Adrenal gland (tissue), 12 donors: ENCODE data around the gene IGF2R. TPM values are rescaled to one million over a fixed set of nuclear protein-coding genes. Genes with fewer than 3 reads are reported as not detected.

Experiments used
- DNase-seq, 7 donors: peaks; one replicate each; pipeline ENCODE4 v3.0.0-alpha.2; 2019 to 2020
- H3K27ac ChIP-seq, 5 donors: fragments of 200-600 bp; sonication (generic) in 4 of 5; 1 replicate in 3 of 5; 2 replicates in 2 of 5; pipeline versions ENCODE4 v1.5.1 to v1.8.0; 2016 to 2020; ENCODE audit warnings: mild to moderate bottlenecking in 1 of 5
- H3K27me3 ChIP-seq: fragments of 200-600 bp; 2 replicates; pipeline ENCODE4 v1.8.0; 2021
- H3K36me3 ChIP-seq, 2 donors: fragments of 200-600 bp; replicated peaks in 1 of 2; 1 replicate in 1 of 2; 2 replicates in 1 of 2; pipeline versions ENCODE4 v1.5.1 to v1.8.0; 2018 to 2022
- H3K4me1 ChIP-seq, 2 donors: fragments of 200-600 bp; replicated peaks in 1 of 2; 1 replicate in 1 of 2; 2 replicates in 1 of 2; pipeline versions ENCODE4 v1.5.1 to v1.8.0; 2018 to 2021
- H3K4me3 ChIP-seq, 4 donors: fragments of 200-600 bp; sonication (generic) in 3 of 4; one replicate each; pipeline ENCODE4 v1.5.1; 2016 to 2018
- H3K9me3 ChIP-seq, 3 donors: fragments of 200-600 bp; sonication (generic) in 1 of 3; replicated peaks in 1 of 3; 1 replicate in 2 of 3; 2 replicates in 1 of 3; pipeline versions ENCODE4 v1.5.1 to v1.8.0; 2016 to 2021
- CTCF ChIP-seq, 6 experiments: fragments of 450-650 bp in 4 of 6; fragments of 200-600 bp in 2 of 6; sonication (generic) in 1 of 6; IDR thresholded peaks; 1 replicate in 5 of 6; 2 replicates in 1 of 6; pipeline versions ENCODE4 v1.5.1 to v1.8.0; 2016 to 2021; ENCODE audit warnings: antibody characterized with exemption in 6 of 6, mild to moderate bottlenecking in 2 of 6, moderate library complexity in 1 of 6
- POLR2A ChIP-seq, 2 donors: fragments of 450-650 bp; IDR thresholded peaks; one replicate each; pipeline ENCODE4 v1.6.1; 2017; ENCODE audit warnings: antibody characterized with exemption in 2 of 2, mild to moderate bottlenecking in 2 of 2, moderate library complexity in 1 of 2
- WGBS, 4 donors: extraction: QIAGEN DNeasy Blood & Tissue Kit in 2 of 4; methylation state at CpG; one replicate each; pipeline versions ENCODE4 v1.1.5 to v1.1.7; 2013 to 2017; 5-methylcytosine and 5-hydroxymethylcytosine counted together
- intact Hi-C, 2 donors: fragments of 100-400 bp; cut with DNase I; formaldehyde crosslinking; loops; one replicate each; pipeline versions ENCODE4 v1.14.1 to v1.15.0; 2022 to 2023
- polyA plus RNA-seq, 3 donors: library from polyadenylated mRNA; stranded (reverse); fragments of 200-250 nt in 2 of 3; fragments of 350-450 nt in 1 of 3; fragmentation: Illumina TruSeq in 1 of 3; extraction: RNeasy Lipid Tissue Mini Kit (QIAGEN cat#74804) in 1 of 3; gene quantifications; one replicate each; pipeline ENCODE4 v1.2.3, GENCODE V29; 2013 to 2014
- total RNA-seq, 9 donors: library from RNA; depleted of rRNA in 4 of 9; stranded (reverse); fragments of >200 nt in 4 of 9; fragments of 120-200 nt in 1 of 9; fragmentation: NEBNext Ultra II Directional in 1 of 9; extraction: Animal tissue kit (Norgen Biotek cat#: 25700) in 1 of 9; gene quantifications; one replicate each; pipeline versions ENCODE4 v1.1.0 to v1.2.4, GENCODE V29; 2013 to 2023
- donor health status: healthy with polysubstance abuse.
- donor health status: Bipolar disorder and iron deficiency.
- donor health status: DM: yes; HTN: yes; CAD: no.
- donor health status: DM: no; HTN: no; CAD: no.
- donor health status: DM: no; HTN: no; CAD: no.
- donor health status: DM: yes; HTN: yes; CAD: no.

IGF2R gene
- total and polyA plus RNA-seq, 12 donors: 17.1 to 154 (median 89.8) TPM

GRCh38 chr6:159969204-159969912 is 476 bp downstream of the IGF2R start:
- intact Hi-C loops: no loop called here
- peak in 4 of 7 donors; percentile 49 to 65 (median 56) for DNase-seq
- peak overlapping the region; percentile 28 to 97 (median 91) for H3K27ac ChIP-seq
- H3K4me1 ChIP-seq: peaks cover 0 to 50% of the 10 kb centered on the region in 2 donors
- 0 to 1% (median 1%) methylated on average over 22 to 91 of the region's 91 CpGs for WGBS, 4 donors
- H3K27me3 ChIP-seq: no peaks in the 10 kb centered on the region
- H3K9me3 ChIP-seq: no peaks in the 10 kb centered on the region
- TF ChIP-seq CTCF (IDR thresholded peaks at IDR 0.05) (peak in 1 of 6 experiments; percentile 2), POLR2A (IDR thresholded peaks at IDR 0.05) (peak in 1 of 2 donors; percentile 15)
- no peaks in the 10 kb centered on the region for H3K36me3 ChIP-seq
- peak overlapping the region; percentile 39 to 98 (median 74) for H3K4me3 ChIP-seq

GRCh38 chr6:159969921-159970320 is 1.0 kb downstream of the IGF2R start:
- Histone ChIP-seq H3K27me3 (no peaks in the 10 kb centered on the region), H3K36me3 (no peaks in the 10 kb centered on the region), H3K4me3 (peak overlapping the region in 2 of 4 donors; percentile 39 to 98), H3K4me1 (peaks cover 0 to 51% of the 10 kb centered on the region in 2 donors), H3K9me3 (no peaks in the 10 kb centered on the region), H3K27ac (peak overlapping the region in 4 of 5 donors; percentile 86 to 97 (median 93))
- peak; percentile 64 to 86 (median 75) for DNase-seq
- WGBS, 4 donors: 6 to 8% (median 7%) methylated on average over 8 of the region's 8 CpGs
- TF ChIP-seq CTCF (IDR thresholded peaks at IDR 0.05) (no peak), POLR2A (IDR thresholded peaks at IDR 0.05) (peak in 1 of 2 donors; percentile 65)
- intact Hi-C loops: loop anchor here (10.0 kb wide), 2 partner anchors 55 to 65 kb away; no protein-coding TSS in a partner anchor

- Histone ChIP-seq H3K9me3 (no peaks in the 10 kb centered on the region), H3K4me3 (peak overlapping the region in 1 of 4 donors; percentile 98), H3K4me1 (peaks cover 0 to 51% of the 10 kb centered on the region in 2 donors), H3K36me3 (no peaks in the 10 kb centered on the region), H3K27ac (peak overlapping the region in 3 of 5 donors; percentile 91 to 97 (median 95)), H3K27me3 (no peaks in the 10 kb centered on the region)
- intact Hi-C loops: loop anchor here (10.0 kb wide), 2 partner anchors 54 to 64 kb away; no protein-coding TSS in a partner anchor
- DNase-seq: no peak
- 91 to 94% (median 93%) methylated on average over 18 of the region's 18 CpGs for WGBS, 4 donors
- TF ChIP-seq CTCF (IDR thresholded peaks at IDR 0.05) (no peak), POLR2A (IDR thresholded peaks at IDR 0.05) (no peak)
Observed at GRCh38 chr6:159970659-159971063, 1.8 kb downstream of the IGF2R start.

GRCh38 chr6:159971341-159972178 is 2.7 kb downstream of the IGF2R start:
- intact Hi-C loops: loop anchor here (10.0 kb wide), 2 partner anchors 53 to 63 kb away; no protein-coding TSS in a partner anchor
- Histone ChIP-seq H3K27me3 (no peaks in the 10 kb centered on the region), H3K4me1 (peaks cover 0 to 51% of the 10 kb centered on the region in 2 donors), H3K9me3 (no peaks in the 10 kb centered on the region), H3K36me3 (no peaks in the 10 kb centered on the region), H3K4me3 (no peak overlapping the region), H3K27ac (no peak overlapping the region)
- TF ChIP-seq POLR2A (IDR thresholded peaks at IDR 0.05) (no peak), CTCF (IDR thresholded peaks at IDR 0.05) (no peak)
- 91 to 94% (median 92%) methylated on average over 12 of the region's 12 CpGs for WGBS, 4 donors
- no peak for DNase-seq
